Pons (tissue), 1 donor: ENCODE data around the gene C1QL2.
A peak's percentile ranks its signal among the peaks of the same experiment; 100 is the strongest.

Experiments used
- DNase-seq: peaks from one replicate; pipeline ENCODE4 v3.0.0-alpha.2; 2016; ENCODE audit warnings: low spot score

The C1QL2 gene

DNA sequence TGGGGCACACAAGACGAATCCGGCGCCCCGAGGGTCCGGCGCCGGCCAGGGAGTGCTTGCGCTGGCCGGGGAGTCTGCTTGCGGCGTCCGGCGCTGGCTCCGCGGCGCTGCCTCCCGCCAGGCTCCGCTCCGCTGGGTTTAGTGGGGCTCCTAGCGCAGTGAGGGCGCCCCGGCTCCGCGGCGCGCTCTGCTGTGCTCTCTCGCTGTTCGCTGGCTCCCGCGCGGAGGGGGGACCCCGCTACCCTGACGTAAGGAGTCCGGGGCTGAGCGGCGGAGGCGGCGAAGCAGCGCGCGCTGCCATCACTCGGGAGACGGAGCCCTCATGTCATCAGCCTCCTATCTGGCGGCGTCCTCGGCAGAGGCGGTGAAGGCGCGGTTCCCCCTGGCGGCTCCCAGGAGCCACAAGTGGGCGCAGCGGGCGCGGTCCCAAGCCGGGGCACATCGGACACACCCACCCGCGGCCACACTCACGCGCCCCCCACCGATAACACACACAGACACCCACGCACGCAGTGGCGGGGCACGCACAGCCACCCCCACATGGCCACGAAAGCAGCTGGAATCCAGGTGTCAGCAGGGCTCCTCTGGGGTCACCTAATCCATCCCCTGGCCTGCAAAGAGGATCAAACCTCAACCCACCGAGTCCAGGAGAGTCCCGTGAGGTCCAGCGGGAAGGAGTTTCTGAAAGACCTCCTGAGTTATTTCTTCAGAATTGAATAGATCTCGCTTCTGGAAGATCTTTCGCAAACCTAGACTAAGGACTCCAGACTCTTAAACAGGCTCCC, at the start of gene C1QL2:
TSS of gene C1QL2 (minus strand) at position 189 of the 785 bp plus-strand sequence. CDS start 482 bp downstream, outside the sequence.
- no peak for DNase-seq

DNA sequence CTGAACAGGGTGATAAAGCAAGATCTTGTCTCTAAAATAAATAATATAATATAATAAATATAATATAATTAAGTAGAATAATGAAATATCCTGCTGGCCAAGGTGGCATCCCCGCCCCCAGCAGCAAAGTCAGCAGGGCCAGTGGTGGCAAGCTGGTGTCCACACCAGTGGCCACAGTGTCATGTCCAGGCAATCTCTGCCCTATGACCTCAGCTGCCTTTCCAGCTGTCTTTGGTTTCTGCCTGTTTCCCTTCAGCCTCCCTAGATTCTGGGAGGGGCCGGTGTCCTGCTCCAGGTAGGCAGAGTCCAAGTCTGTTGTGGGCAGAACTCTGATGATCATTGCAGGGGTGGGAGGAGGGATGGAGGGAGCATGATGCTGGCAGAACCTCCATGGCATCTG, 48.9 kb upstream of the C1QL2 start:
- DNase-seq: no peak

DNA sequence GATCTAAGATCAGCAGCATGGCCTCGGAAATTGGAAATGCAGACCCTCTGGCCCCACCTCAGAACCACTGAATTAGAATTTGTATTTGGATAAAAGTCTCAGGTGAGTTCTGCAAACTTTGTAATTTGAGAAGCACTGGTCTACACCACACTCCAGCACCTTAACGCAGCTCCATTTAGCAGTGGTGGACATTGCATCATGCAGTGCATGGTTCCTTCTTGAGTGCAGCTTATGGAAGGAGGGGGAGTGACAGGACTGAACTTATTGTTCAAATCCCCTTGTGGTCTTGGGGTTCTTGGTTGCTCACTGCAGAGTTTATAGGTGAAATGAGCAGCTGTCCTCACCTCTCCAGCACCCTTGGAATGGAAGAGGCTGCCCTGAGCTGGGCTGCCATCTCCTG, 47.6 kb upstream of the C1QL2 start:
- no peak for DNase-seq

DNA sequence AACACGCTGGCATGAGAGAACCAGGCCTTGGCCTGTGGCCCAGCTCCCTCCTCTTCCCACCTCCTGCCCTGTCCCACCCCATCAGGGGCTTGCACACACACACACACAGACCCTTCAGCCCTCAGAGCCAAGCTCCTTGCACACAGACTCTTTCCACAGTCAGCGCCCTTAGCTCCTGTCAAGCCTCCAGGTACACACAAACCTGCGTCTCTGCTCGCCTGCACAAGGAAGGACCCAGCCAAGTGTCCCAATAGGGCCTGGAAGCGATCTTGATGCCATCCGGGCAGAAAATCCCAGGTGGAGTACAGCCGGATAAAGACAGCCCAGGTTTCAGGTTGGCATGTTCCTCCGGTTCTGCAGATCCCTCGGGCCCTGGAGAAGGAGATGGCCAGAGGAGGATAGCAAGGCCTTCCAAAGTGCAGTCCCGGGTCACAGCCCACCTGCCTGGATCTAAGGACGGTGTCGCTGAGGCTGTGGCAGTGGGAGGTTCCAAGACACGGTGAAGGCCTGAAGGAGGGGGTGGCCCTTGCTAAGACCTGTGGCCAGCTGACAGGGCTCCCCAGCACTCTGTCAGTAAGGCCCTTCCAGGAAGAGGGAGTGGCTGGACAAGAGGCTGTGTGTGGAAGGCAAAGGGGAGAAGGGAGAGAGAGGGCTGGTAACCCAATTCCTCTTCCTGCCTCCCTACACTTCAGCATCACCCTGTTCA, 46.6 kb upstream of the C1QL2 start:
- DNase-seq: no peak

DNA sequence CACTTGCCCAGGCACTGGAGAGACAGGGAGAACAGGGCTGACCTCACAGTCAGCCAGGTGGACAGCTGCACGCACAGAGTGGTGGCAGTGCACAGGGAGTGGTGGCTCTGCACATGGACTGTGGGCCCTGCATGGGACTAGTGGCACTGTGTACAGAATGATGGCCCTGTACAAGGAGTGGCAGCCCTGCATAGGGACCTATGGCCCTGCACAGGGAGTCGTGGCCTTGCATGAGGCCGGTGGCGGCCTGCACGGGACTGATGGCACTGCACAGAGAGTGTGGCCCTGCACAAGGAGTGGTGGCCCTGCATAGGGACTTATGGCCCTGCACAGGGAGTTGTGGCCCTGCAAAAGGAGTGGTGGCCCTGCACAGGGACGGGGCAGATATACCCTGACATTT, 46.0 kb upstream of the C1QL2 start:
- DNase-seq: no peak

DNA sequence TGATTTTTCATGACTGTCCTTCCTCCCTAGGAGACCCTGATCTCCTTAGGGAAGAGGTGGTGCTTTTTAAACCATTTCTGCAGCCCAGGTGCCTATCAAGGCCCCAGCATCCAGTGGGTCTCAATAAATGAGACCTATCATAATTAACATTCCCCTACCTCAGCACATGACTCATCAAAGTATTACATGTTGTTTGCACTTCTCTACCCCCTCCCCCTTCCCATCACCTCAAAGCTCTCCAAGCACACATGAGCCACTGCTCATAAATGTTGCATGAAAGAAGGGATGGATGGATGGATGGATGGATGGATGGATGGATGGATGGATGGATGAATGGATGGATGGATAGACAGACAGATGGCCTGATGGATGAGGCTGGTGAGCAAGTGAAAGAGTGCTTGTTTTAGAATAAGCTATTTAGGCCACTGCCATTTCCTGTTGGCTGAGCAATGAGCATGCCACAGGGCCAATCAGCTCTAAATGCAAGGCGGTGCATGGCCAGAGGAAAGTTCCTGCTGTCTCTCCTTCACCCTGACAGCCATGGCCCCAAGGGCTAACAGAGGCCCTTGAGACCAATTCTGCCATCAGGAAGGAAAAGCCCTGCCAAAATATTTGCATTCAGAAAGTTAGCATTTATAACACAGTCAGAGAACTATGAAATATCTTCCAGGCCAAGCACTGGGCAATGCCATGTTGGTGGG, 44.2 kb upstream of the C1QL2 start:
- DNase-seq: no peak

DNA sequence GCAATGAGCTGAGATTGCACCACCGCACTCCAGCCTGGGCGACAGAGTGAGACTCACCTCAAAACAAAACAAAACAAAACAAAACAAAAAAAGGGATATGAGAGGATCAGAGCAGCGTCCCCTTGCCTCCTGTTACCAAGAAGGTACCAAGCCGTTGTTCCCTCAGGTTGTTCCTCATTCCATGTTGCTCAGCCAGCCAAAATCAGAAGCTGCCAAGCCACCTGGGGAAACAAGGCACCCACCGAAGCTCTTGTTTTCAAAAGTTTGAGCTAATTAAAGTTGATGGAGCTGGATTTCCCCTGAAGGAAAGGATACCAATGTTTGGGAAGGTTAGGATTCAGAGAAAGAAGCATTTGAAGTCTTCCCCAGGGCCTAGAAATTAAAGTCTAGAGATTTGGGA, 43.3 kb upstream of the C1QL2 start:
- DNase-seq: no peak

DNA sequence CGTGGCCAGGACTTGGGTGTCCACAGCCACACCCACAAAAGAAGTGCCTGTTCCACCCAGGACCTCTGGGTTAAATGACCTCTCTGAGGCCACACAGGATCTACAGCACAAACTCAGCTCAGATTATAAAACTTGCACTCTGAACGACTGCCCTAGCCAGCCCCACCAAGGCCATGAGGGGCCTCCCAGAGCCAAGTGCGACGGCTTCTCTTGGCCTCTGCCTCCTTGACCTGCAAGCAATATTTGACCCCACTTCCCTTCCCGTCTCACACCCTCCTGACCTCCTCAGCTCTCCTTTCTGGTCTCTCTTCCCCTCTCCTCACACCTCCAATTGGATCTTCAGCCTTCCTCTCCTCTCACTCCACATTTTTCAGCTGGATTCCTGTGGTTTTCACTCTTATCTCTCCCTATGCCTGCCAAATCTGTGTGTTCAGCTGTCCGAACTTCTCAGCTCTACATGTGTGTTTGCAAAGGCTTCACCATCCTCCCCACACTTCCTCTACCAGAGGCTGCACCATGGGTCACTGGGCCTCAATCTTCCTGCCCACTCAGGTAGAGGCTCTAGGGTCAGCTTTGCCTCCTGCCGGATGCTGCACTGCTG, 39.8 kb upstream of the C1QL2 start:
- DNase-seq: no peak

DNA sequence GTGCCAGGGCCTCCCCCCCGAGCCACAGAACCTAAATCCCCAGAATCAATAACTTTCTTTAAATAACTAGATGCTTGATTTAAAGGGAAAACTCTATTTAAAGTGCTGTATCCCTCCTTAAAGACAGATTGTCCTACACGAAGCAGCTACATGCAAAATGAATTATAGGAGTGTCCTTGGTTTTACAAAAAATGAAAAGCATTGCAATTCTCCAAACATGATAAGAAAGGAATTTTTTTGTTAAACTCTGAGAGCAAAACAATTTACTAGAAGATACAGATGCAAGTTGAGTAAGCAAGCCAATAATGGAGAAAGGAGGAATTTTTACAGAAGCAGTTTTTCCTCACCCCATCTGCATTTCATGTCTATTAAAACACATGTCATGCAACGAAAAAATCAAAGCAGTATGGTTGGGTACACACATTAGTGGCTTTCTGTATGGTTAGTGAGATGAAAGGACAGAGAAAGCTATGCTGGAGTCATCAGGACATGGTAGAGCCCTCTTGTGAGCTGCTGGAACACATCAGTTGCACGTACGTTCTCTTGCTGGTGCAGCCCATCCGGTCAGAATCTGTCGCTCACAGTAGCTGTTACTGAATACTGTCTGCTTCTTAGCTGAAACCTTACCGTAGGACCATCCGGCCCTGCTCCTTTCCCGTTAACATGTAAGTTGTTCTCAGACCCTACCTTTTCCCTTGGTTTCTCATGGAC, 39.1 kb upstream of the C1QL2 start:
- DNase-seq: no peak

DNA sequence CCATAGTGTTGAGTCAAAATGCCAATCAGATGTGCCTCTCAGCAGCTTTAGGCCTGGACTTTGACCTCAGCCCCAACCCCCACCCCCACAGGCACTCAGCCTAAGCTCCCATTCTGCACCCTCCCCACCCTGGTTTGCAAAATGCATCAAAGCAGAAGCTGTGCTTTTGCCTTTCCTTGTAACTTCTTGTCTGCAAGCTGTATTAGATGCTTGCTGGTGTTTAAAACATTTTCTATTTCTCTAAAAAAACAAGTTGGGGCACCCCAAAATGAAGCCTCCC, 38.5 kb upstream of the C1QL2 start:
- DNase-seq: no peak

DNA sequence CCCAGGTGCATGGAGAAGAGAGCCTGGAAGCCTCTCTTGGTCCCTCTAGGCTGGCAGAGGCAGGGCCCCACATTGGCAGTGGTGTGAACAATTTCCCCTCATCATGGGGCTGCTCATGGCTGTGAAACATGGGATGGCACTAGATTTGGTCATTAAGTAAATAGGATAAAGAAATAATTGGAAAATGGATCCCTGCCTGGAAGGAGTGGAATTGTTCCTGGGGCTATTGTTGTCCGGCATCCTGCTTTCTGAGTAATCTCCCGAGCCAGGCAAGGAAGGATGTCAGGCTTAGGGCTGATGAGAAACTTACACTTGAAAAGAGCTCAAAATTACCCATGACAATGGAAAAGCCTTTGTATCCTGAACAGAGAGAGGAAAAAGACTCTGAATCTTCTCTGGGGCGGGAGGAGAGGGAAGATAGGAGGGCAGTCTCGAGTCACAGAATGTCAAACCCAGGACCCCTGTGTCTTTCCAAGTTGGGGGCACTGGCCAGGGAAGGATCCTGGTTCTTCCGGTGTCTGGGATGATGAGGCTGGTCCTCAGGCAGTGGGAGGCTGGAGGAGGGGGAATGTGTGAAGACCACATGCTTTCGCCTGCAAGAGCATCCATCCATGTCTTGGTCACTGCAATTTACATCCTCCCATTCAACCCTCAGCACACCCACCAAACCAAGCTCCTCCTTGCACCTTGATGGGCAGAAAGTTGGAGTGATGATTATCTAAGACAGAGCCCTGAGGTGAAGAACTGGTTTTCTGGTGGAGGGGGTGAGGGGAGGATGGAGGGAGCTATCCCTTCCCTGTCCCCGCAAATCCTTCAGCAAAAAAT, 38.0 kb upstream of the C1QL2 start:
- no peak for DNase-seq

DNA sequence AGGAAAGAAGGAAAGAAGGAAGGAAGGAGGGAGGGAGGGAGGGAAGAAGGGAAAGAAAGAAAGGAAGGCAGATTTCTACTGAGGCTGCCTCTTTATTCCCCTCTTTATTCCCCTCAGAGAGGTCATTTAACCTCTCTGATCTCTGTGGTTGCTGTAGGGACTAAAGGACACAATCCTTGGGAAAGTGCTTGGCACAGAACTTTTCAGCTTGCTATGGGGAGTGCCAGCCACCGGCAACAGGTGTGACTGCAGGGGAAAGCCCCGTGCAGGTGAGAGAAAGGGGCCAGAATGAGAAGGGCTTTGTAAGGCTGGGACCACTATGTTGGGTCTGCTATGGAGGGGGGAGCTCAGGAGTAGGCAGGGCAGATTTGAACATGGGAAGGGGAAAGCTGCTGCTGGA, 37.3 kb upstream of the C1QL2 start:
- no peak for DNase-seq

DNA sequence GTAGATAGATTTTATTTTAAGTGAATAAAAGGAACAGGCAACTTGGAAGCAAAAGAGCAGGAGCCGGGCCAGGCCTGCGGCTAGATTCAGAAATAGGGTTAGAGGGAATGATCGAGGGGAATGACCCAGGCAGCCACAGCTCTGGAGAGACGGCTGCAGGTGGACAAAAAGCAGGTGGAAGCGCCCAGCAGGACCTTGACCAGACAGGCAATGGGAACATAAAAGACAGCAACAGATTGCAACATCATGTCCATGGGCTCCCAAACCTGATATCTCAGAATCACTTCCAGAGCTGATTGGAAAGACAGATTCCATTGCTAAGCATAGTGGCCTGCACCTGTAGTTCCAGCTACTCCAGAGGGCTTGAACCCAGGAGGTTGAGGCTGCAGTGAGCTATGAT, 36.5 kb upstream of the C1QL2 start:
- no peak for DNase-seq

DNA sequence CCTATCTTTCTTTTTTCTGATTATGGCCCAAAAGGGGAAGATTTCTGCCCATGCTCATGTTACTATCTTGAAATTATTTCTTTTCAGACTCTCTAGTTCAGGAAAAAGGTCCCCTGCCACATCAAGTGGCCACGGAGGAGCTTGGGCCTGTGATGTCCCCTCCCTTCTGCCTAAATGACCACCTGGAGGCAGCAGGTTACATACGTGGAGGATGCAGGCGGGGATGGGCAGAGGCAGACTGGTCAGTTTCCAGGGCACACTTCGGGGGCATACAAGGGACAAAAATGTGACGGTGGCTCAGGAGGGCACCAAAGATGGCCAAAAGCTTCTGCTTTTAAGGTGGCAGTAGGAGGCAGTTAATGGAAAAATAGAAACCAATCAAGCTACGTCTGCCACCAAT, 34.3 kb upstream of the C1QL2 start:
- no peak for DNase-seq

DNA sequence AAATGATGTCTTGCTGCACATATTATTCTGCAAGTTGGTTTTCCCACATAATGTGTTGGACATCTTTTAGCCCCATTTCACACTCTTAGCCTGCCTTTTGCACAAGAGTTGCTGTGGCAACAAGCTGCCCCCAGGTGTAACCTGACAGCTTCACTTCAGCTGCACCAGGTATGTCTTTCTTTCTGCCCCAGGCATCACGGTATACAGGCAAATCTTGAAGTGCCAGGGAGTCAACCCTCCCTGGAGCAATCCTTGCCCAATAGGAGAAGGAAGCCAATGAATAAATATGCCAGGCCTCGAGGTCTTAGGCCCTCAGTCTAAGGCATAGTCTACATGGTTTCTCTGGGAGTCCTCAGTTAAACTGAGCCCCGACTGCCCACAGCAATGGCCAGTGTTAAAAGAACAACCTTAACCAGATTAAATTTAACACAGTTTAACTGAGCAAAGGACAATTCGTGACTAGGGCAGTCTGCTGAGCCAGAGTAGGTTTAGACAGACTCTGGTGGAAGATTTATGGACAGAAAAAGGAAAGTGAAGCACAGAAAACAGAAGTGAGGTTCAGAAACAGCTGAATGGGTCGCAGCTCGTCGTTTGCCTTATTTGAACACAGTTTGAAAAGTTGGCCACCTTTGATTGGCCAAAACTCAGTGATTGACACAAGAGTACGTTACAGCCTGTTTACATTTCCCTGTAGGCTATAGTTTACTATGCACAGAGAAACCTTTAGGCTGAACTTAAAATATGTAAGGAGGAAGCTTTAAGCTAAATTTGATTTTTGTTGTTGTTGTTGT, 32.0 kb upstream of the C1QL2 start:
- peak; percentile 14 for DNase-seq

DNA sequence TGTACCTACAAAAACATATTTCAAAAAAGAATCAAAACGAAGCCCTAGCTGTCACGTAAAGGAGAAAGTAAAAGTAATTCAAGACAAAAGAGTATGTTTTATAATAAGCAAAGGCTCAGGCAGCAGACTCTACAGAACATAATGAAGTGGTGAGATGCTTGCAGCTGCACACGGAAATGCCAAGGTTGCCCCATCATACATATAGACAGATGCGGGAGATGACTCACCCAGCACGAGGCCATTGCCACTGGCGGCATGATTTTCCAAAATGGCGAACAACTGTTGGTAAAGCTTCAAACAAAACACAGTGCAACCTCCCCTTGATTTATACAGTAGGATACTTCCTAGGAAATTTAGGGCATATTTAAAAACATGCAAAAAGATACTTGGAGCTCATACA, 26.0 kb upstream of the C1QL2 start:
- DNase-seq: no peak

DNA sequence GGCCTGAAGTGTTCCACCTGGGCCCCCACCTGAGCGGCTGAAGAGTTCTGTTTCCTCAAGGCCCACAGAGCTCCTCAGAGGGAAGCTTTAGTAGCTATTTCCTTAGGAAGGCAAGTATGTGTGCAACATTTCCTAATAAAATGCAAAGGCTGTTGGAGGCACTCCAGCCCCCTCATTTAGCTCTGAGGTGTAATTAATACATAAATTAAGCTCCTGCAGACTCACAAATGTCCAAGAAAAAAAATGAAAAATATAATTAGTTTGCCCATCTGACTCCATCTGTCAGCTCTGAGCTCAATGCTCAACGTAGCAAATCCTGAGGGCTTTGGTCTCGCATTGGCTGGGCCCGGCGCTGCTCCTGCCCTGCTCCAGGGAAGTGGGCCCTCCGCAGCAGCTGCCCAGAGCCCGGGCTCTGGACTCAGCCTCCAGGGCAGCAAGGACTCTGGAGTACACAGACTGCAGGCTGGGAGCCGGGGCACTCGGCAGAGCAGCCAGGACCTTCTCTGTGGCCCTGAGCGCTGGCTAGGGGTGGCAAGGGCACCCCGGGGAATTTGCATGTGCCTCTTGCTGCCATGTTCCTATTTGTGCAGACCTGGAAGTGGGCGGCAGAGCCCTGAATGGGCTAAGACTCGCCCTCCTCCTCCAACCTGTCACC, 23.4 kb upstream of the C1QL2 start:
- no peak for DNase-seq

DNA sequence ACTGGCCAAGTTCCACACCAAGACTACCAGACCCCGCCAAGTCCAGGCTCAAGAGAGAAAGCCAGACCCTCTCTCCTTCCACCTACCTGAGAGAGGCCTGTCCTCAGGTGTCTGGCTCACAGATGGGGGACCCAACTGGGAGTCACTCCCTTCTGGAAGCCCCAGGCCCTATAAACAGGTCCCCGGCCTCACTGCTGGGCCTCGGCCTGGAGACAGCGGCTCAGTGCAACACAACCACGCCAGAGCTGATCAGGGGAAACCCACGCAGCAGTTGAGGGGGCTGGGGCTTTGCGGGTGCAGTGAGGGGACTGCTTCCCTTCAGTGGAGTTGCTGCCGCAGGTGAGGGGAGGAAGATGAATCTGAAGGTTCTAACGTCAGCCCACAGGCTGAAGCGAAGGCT, 22.8 kb upstream of the C1QL2 start:
- DNase-seq: no peak

DNA sequence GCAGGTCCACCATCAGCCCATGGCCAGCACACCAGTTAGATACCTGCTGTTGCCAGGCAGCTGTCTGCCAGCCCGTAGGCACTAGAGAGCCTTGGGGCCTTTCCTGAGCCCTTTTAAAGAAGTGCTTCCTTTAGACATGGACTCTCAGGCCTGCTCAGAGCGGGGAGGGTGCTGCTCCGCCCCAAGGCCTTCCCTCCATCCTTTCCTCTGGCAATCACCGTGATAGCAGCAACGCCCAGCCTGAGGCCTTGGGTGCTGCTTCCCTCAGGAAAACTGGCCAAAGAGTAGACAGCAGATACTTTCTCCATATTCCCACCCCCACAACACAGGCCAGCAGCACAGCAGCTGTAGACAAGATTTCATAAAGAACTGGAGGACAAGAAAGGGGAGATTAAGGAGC, 22.3 kb upstream of the C1QL2 start:
- DNase-seq: no peak

DNA sequence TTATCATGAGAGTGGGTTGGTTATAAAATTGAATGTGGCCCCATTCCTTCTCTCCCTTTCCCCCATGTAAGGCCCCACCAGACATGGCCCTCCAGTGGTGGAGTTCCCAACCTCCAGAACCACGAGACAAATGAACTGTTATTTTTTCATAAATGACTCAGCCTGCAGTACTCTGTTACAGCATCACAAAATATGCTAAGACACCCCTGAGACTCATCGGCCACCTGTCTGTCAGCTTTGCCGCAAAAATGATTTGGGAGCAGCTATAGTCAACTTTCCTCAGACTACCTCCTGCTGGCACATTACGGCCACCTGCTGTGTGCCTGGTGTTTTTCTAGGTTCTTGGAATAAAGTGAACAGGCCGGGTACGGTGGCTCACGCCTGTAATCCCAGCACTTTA, 21.4 kb upstream of the C1QL2 start:
- DNase-seq: no peak
